Measurements from ENCODE around the gene PLEKHG1.
A peak's percentile ranks its signal among the peaks of the same experiment; 100 is the strongest.

The PLEKHG1 gene

DNA sequence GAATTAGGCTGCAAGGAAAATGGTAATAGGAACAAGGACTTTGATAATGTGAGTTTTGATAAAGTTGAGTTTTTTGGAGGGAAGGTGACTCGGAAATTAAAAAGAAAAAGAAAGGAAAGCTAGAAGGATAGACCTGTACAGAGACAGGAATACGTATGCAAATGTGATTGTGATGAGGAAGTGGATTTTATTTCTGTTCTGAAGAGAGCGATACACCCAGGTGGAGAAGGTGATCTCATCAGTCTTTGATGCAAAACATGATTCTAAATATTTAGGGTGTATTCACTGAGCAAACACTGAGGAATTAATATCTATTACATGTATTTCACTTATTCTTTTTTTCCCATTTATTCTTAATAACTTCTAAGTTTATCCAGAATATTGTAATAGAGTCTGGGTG lies 9.2 kb upstream of the PLEKHG1 start:
- no peak for DNase-seq

DNA sequence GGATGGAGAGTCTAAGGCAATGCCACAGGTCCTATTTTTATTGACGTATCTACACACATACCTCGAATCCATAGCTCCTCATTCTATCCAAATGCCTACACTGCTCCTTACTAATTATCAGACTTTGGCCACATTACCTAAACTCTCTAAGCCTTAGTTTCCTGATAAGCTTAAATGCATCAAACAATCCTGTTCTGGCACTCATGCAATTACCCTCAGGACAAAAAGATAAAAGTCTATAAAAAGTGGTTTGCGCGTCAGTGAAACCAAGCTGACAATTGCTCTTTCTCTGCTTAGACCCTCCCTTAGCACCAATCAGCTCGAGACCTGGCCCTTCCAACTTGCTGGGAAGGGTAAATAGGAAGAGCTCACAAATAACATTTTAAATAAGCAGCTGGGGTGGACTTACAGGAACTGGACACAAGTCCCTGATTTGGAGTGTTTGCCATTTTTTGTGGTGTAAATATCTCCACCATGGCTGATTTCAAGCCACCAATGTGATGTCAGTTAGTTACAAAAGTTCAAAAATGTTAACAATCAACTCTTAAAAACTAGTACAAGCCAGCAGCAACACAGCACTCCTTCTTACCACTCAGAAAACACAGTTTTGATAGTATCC lies 7.2 kb upstream of the PLEKHG1 start:
- DNase-seq = no peak

- DNase-seq = no peak
Measured at GRCh38 chr6:150593119-150593518, 6.6 kb upstream of the PLEKHG1 start.

- DNase-seq = no peak
Measured at GRCh38 chr6:150596439-150596838, 3.2 kb upstream of the PLEKHG1 start.

GRCh38 chr6:150598401-150598800 lies 1.3 kb upstream of the PLEKHG1 start:
- DNase-seq = no peak

GRCh38 chr6:150598858-150599198 lies 857 bp upstream of the PLEKHG1 start:
- no peak for DNase-seq

GRCh38 chr6:150600010-150600300 lies 270 bp downstream of the PLEKHG1 start:
- DNase-seq = no peak

GRCh38 chr6:150600301-150601017 lies 774 bp downstream of the PLEKHG1 start:
- peak; percentile 35 for DNase-seq

- DNase-seq = no peak
Measured at GRCh38 chr6:150601439-150601838, 1.8 kb downstream of the PLEKHG1 start.

DNA sequence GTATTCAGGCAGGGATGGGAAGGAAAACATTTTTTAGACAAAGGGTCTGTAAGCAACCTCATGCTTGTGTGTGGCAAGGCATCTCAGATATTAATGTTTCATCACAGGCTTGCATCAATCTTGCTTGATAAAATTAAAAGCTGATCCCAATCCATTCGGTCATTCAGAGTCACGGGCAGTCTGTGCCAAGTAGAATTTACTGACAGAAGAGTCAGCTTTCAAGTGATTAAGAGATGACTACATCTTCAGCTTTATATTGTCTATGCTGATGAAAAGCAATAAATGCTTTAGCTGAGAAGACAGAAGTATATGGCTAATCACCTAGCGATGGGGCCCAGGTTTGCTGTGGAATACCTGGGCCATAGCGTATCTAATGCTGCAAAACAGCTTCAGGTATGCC lies 3.5 kb downstream of the PLEKHG1 start:
- no peak for DNase-seq

GRCh38 chr6:150604467-150604866 lies 4.8 kb downstream of the PLEKHG1 start:
- DNase-seq = no peak

- no peak for DNase-seq
Measured at GRCh38 chr6:150605333-150605732, 5.6 kb downstream of the PLEKHG1 start.

GRCh38 chr6:150606168-150606591 lies 6.5 kb downstream of the PLEKHG1 start:
- DNase-seq = no peak

DNA sequence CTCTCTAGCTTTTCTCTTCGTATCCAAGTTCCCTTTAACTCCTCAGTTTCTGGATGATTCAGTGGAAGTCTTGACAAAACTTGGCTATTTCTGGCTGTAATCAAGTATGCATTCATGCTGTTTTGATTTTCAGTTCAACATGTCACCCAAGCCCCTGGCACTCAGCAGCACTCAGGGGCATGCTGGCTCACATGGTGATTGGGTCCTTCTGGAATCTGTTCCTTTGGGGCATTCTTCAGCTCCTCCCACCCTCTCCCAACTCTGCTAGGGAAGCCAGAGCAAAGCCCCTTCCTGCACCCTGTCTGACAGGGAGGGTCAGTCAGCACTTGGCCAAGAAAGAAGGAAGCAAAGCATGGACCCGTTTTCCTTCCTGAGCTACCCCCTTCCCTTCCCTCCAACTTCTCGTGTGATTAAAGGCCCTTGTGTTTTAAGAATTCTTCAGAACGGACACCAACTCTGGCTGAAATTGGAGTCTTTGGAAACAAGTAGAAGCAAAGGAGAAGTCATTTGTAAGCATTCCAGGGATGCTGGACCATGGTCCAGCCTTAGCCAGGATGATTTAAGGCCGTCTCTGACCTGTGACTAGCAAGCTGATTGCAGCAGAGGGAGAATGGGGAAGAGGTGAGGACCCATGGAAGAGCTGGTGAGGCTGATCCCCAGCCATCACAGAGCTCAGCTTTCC lies 7.1 kb downstream of the PLEKHG1 start:
- no peak for DNase-seq

DNA sequence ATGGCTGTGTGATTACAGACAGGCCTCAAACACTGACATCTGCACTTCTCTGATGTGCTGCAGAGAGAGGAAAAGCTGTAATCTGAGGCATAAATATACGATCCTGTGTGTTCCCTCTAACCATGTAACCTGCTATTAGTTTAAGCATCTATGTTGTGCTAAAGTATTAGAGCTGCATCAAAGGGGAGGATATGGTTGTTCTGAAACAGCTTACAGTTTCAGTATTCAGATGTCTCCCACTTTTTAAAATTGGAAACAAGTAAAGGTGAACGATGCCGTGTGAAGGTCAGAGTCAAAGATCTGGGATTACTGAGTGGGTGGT lies 7.6 kb downstream of the PLEKHG1 start:
- DNase-seq = no peak

DNA sequence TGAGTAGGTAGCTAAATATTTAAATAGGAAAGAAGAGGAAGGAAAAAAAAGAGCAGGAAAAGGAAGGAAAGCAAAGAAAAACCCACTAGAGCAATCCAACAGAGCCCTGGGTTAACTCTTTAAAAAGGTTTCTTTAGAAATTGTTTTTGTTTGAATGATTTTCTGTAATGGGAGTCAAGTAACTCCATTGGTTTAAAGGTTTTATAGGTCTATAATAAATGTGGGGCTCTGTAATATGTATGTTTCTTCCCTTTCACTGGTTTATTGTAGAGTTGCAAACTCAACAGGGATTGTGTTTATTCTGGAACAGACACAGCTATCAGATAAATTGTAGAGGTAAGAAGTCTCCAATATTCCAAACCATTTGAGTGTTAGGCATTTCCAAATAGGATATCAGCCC lies 10.9 kb downstream of the PLEKHG1 start:
- DNase-seq = no peak

- no peak for DNase-seq
Measured at GRCh38 chr6:150613269-150613668, 13.6 kb downstream of the PLEKHG1 start.

- DNase-seq = no peak
Measured at GRCh38 chr6:150615967-150616366, 16.3 kb downstream of the PLEKHG1 start.

DNA sequence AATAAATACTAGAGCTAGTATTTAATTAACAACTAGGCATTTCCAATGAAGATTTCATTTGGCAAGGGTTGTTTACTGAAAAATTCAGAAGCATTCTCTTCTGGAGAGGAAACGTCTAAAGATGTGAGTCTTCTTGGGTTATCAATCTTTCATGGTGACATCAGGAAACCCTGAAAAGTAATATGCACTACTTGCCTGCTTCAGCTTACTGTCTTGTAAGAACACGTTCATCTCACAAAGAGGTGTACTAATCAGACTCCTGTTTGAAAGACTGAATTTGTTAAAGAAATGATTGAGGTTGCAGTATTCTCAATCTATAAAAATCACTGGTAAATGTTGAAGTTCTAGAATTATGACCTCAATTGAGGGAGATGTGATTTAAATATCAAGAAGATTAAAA lies 16.9 kb downstream of the PLEKHG1 start:
- no peak for DNase-seq

GRCh38 chr6:150617062-150617461 lies 17.4 kb downstream of the PLEKHG1 start:
- no peak for DNase-seq

DNA sequence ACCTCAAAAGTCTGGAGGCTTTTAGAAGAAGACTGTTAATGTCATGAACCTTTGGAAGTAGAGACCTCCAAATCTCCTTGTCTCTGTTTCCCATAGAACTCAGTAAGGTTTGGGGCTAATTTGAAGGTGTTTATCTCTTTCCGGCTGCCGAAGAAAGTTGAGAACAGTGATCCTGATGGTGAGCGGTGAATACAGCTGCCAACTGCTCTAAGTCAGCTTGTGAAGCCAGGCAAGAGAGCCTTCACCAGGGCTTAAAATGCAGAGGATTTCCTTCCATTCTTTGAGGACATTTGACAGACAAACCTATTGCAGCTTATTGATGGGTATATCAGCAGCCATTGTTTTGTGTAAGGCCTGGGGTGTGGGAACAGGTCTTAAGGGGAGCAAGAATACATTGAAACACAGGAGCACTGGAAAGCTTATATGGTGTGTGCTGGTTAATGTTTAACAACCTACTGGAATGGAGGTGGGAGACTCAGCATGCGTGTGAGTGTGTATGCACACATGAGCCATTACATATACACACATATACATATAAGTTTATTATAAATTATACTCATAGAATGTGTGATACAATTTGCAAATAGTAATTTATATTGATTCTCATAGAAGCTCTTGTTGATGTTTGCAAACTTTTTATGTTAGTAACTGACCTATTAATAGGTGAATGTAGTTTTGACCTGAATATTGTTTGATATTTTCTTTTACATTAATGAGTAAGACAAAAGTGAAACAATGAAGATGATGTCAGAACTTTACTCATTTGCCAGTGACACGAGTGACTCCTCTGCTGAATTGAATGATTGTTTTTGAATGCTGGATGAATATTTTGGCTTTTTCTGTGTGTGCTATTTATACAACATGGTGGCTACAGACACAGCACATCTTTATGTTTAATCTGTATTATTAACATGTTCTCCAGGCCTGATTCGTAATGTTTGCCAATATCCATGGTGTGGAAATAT lies 18.1 kb downstream of the PLEKHG1 start:
- no peak for DNase-seq

DNA sequence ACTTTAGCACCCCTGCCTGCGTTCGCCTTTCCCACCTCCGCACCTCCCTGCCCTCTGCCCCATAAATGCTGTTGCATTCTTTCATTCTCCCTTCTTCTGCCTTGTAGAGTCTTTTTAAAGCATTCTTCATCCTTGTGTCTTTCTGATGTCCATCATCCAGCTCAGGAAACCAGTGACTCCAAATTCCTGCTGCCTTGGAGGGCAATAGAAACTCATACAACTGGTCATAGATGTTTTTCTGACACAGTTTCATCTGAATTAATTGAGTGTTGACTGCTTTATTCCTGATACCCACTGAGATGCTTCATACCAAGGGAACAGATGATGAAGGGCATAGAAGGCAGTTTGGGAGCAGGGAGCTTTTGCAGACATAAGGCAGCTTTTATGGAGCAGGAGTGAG lies 19.6 kb downstream of the PLEKHG1 start:
- no peak for DNase-seq

DNA sequence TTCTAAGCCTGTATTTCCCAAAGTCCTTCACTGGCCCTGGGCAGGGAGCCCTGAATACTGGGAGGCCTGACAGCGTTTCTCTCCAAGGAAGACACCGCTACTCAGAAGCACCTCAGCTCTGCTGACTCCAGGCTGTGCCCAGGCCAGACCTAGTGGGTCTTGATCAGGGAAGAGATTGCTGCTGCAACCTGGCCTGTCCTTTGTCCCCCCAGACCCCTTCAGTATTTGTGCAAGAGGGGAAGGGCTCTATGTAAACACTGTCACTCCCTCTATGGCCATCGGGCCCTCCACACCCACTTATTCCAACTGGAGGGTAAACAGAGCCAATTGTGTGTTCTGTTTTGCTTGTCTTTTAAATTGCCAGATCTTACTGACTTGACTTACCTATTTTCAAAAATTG lies 20.6 kb downstream of the PLEKHG1 start:
- no peak for DNase-seq

- no peak for DNase-seq
Measured at GRCh38 chr6:150620763-150621162, 21.1 kb downstream of the PLEKHG1 start.

Measured in stimulated activated CD4-positive, alpha-beta T cell treated with anti-CD3 and anti-CD28 coated beads, Interleukin-12 subunit alpha, Interleukin-12 subunit beta, amount 100 ng/mL, for 4 hours (primary cell).